Osteoblast (primary cell): ENCODE results near the gene ZNF763. TPM values are rescaled to one million over a fixed set of nuclear protein-coding genes. Genes with fewer than 3 reads are reported as not detected.

ENCODE experiments used
- DNase-seq: peaks from one replicate; pipeline ENCODE4 v3.0.0; 2011; ENCODE audit warnings: low spot score, mixed read lengths; ENCODE audit not compliant: insufficient read length; ENCODE audit errors: missing footprints
- H2AFZ ChIP-seq: 2 replicates; pipeline ENCODE4 v1.6.0; 2011; ENCODE audit warnings: mild to moderate bottlenecking, low read length
- H3K27ac ChIP-seq: 2 replicates; pipeline ENCODE4 v1.5.1; 2011; ENCODE audit warnings: mild to moderate bottlenecking, low read depth, low read length, moderate library complexity
- H3K27me3 ChIP-seq: 2 replicates; pipeline ENCODE4 v1.6.0; 2012; ENCODE audit warnings: mild to moderate bottlenecking, control low read depth, inconsistent platforms, low read length, moderate library complexity; ENCODE audit not compliant: insufficient read depth
- H3K36me3 ChIP-seq: 2 replicates; pipeline ENCODE4 v1.5.1; 2011; ENCODE audit warnings: mild to moderate bottlenecking, low read length, control low read depth, moderate library complexity; ENCODE audit not compliant: insufficient read depth
- H3K4me1 ChIP-seq: 2 replicates; pipeline ENCODE4 v1.5.1; 2011; ENCODE audit warnings: mild to moderate bottlenecking, low read length, control low read depth, moderate library complexity; ENCODE audit not compliant: insufficient read depth
- H3K4me2 ChIP-seq: 2 replicates; pipeline ENCODE4 v1.6.0; 2011; ENCODE audit warnings: mild to moderate bottlenecking, low read length; ENCODE audit not compliant: insufficient read depth
- H3K4me3 ChIP-seq: fragments of 200-600 bp; sonication (generic); 3 replicates; pipeline ENCODE4 v1.5.1; 2012; ENCODE audit warnings: mild to moderate bottlenecking, low read length, inconsistent platforms; ENCODE audit not compliant: insufficient read depth
- H3K79me2 ChIP-seq: 2 replicates; pipeline ENCODE4 v1.6.0; 2012; ENCODE audit warnings: mild to moderate bottlenecking, low read length, control low read depth, inconsistent platforms; ENCODE audit not compliant: insufficient read depth
- H3K9me3 ChIP-seq: 2 replicates; pipeline ENCODE4 v1.5.1; 2011; ENCODE audit warnings: low read depth, low read length, control low read depth
- H4K20me1 ChIP-seq: 2 replicates; pipeline ENCODE4 v1.6.0; 2012; ENCODE audit warnings: mild to moderate bottlenecking, low read length, control low read depth; ENCODE audit not compliant: insufficient read depth
- total RNA-seq: library from RNA; depleted of rRNA; stranded (reverse); fragments of >200 nt; gene quantifications from 2 replicates; pipeline ENCODE4 v1.2.3, GENCODE V29; 2012
- TF ChIP-seq, protein P1 (sequence below): IDR thresholded peaks from 2 replicates; pipeline ENCODE4 v1.5.1; 2011; ENCODE audit warnings: mild to moderate bottlenecking, low read depth, low read length, moderate library complexity; ENCODE audit errors: extremely low read depth

The ZNF763 gene
- total RNA-seq, 1 donor: 2.5 TPM

DNA sequence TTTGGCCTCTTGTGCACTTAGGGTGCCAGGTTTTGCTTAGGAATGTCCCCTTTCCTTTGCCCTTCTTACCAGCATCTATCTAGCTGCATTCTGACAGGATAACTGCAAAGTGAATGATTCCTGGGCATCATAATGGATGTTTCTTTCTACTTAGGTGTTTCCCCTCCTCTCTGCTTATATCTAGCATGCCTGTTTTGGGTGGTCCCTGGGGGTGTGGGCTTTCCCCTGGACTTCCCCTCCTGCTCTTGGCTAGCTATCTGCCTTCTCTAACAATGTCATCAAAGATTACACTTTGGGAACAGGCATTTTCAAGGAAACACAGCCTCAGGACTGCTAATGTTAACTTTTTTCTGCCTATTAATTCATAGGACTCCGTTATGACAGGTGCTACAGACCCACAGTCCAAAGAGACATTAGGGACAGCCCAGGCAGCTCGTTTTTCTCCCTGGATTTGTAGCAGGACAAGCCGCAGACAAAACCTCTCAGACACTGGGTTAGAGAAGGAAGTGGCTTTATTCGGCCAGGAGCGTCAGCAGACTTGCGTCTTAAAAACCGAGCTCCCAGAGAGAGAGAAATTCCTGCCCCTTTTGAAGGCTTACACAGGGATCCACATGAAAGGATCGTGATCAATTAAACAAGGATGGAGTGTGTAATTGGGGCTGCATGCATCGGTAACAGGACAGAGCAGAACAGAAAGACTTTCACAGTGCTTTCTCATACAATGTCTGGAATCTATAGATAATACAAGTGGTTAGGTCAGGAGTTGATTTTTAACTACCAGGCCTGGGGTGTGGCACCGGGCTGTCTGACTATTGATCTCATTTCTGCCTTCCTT, 22.6 kb upstream of the ZNF763 start:
- Histone ChIP-seq H3K4me1 (no peaks in the 10 kb centered on the region), H3K9me3 (peaks cover 42% of the 10 kb centered on the region), H3K4me3 (no peak overlapping the region), H3K79me2 (peaks cover 60% of the 10 kb centered on the region), H3K27ac (no peak overlapping the region), H3K36me3 (peaks cover 8% of the 10 kb centered on the region), H3K4me2 (no peak overlapping the region), H3K27me3 (no peaks in the 10 kb centered on the region), H2AFZ (no peak overlapping the region), H4K20me1 (peaks cover 9% of the 10 kb centered on the region)
- no peak for DNase-seq
- TF ChIP-seq, protein P1, sequence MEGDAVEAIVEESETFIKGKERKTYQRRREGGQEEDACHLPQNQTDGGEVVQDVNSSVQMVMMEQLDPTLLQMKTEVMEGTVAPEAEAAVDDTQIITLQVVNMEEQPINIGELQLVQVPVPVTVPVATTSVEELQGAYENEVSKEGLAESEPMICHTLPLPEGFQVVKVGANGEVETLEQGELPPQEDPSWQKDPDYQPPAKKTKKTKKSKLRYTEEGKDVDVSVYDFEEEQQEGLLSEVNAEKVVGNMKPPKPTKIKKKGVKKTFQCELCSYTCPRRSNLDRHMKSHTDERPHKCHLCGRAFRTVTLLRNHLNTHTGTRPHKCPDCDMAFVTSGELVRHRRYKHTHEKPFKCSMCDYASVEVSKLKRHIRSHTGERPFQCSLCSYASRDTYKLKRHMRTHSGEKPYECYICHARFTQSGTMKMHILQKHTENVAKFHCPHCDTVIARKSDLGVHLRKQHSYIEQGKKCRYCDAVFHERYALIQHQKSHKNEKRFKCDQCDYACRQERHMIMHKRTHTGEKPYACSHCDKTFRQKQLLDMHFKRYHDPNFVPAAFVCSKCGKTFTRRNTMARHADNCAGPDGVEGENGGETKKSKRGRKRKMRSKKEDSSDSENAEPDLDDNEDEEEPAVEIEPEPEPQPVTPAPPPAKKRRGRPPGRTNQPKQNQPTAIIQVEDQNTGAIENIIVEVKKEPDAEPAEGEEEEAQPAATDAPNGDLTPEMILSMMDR: no peak

DNA sequence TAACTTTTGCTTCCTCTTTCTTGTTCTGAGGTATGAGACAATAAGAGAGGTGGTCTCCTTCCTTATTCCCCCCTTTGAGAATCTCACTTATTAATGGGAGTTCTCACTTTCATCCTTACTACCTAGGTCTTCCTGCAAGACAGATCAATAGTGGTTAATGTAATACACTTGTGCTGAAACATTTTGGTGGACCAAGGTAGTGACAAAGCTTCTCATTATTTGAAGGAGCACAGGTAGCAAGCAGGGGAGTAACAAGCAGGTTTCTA, 22.1 kb upstream of the ZNF763 start:
- no peak for DNase-seq
- H3K9me3 ChIP-seq: peaks cover 44% of the 10 kb centered on the region

DNA sequence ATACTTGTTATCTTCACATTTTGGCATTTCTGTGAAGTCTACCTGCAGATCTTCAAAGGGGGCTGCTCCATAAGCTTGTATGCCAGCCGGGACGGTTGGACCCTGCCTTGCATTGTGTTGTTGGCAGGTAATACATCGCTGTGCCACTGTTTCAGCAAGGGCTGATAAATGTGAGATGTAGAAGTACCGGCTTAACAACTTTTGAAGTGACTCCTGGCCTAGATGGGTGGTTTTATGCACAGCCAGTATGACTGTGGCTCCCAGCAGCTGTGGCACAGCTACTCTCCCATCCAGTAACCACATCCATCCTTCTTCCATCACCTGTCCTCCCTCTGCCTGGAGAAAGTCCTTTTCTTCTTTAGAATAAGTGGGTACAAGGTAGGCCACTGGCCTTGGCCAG, 20.2 kb upstream of the ZNF763 start:
- Histone ChIP-seq H3K4me3 (no peak overlapping the region), H3K9me3 (peaks cover 54% of the 10 kb centered on the region), H3K27me3 (no peaks in the 10 kb centered on the region), H4K20me1 (peaks cover 5% of the 10 kb centered on the region), H3K79me2 (peaks cover 47% of the 10 kb centered on the region), H3K27ac (no peak overlapping the region), H2AFZ (no peak overlapping the region), H3K4me2 (no peak overlapping the region), H3K36me3 (peaks cover 31% of the 10 kb centered on the region), H3K4me1 (no peaks in the 10 kb centered on the region)
- TF ChIP-seq, protein P1: no peak
- DNase-seq: no peak

More for the DNA sequence above, 22.1 kb upstream of the ZNF763 start:
- no peaks in the 10 kb centered on the region for H3K27me3 ChIP-seq
- H3K36me3 ChIP-seq: peaks cover 14% of the 10 kb centered on the region
- no peaks in the 10 kb centered on the region for H3K4me1 ChIP-seq
- TF ChIP-seq, protein P1: no peak
- peaks cover 56% of the 10 kb centered on the region for H3K79me2 ChIP-seq
- no peak overlapping the region for H3K4me2 ChIP-seq
- H4K20me1 ChIP-seq: peaks cover 7% of the 10 kb centered on the region
- H2AFZ ChIP-seq: no peak overlapping the region
- no peak overlapping the region for H3K4me3 ChIP-seq
- H3K27ac ChIP-seq: no peak overlapping the region

DNA sequence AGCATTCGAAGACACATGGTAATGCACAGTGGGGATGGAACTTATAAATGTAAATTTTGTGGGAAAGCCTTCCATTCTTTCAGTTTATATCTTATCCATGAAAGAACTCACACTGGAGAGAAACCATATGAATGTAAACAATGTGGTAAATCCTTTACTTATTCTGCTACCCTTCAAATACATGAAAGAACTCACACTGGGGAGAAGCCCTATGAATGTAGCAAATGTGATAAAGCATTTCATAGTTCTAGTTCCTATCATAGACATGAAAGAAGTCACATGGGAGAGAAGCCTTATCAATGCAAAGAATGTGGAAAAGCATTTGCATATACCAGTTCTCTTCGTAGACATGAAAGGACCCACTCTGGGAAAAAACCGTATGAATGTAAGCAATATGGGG, 16.2 kb upstream of the ZNF763 start:
- Histone ChIP-seq H3K4me1 (no peaks in the 10 kb centered on the region), H4K20me1 (no peaks in the 10 kb centered on the region), H2AFZ (no peak overlapping the region), H3K79me2 (peaks cover 26% of the 10 kb centered on the region), H3K27ac (no peak overlapping the region), H3K4me3 (no peak overlapping the region), H3K9me3 (peaks cover 73% of the 10 kb centered on the region), H3K36me3 (peaks cover 43% of the 10 kb centered on the region), H3K27me3 (no peaks in the 10 kb centered on the region), H3K4me2 (no peak overlapping the region)
- TF ChIP-seq, protein P1: no peak
- DNase-seq: no peak
